Neutrophil (primary cell): Measurements from ENCODE around the gene CUBN.

Experiments
- H3K27ac ChIP-seq: fragments of 200-600 bp; sonication (generic); 2 replicates; pipeline ENCODE4 v1.5.1; 2016; ENCODE audit warnings: mild to moderate bottlenecking, moderate library complexity
- H3K27me3 ChIP-seq: fragments of 200-600 bp; sonication (generic); 2 replicates; pipeline ENCODE4 v1.6.0; 2016; ENCODE audit warnings: mild to moderate bottlenecking
- H3K36me3 ChIP-seq: fragments of 200-600 bp; sonication (generic); 2 replicates; pipeline ENCODE4 v1.5.1; 2017
- H3K4me1 ChIP-seq, 2 experiments: fragments of 200-600 bp in 1 of 2; sonication (generic) in 1 of 2; 1 replicate in 1 of 2; 2 replicates in 1 of 2; pipeline versions ENCODE4 v1.5.1 to v1.6.1; 2013 to 2016; ENCODE audit warnings: low read depth in 1 of 2, low read length in 1 of 2, mild to moderate bottlenecking in 1 of 2, moderate library complexity in 1 of 2; ENCODE audit not compliant: control insufficient read depth in 1 of 2, insufficient read depth in 1 of 2
- H3K4me3 ChIP-seq, 2 experiments: fragments of 200-600 bp in 1 of 2; sonication (generic) in 1 of 2; 1 replicate in 1 of 2; 2 replicates in 1 of 2; pipeline ENCODE4 v1.5.1; 2013 to 2016; ENCODE audit warnings: low read depth in 1 of 2, low read length in 1 of 2, mild to moderate bottlenecking in 1 of 2, moderate library complexity in 1 of 2
- H3K9me3 ChIP-seq: fragments of 200-600 bp; sonication (generic); 2 replicates; pipeline ENCODE4 v1.5.1; 2016
- CTCF ChIP-seq: fragments of 200-600 bp; sonication (generic); IDR thresholded peaks from 2 replicates; pipeline ENCODE4 v1.5.1; 2016; ENCODE audit warnings: antibody characterized with exemption

The CUBN gene

GRCh38 chr10:16890691-16891090 lies 238.9 kb downstream of the CUBN start:
- Histone ChIP-seq H3K4me3 (no peak overlapping the region), H3K36me3 (no peaks in the 10 kb centered on the region), H3K9me3 (no peaks in the 10 kb centered on the region), H3K27ac (no peak overlapping the region), H3K4me1 (no peaks in the 10 kb centered on the region), H3K27me3 (peaks cover 25% of the 10 kb centered on the region)
- no peak for TF ChIP-seq CTCF

GRCh38 chr10:16887565-16887964 lies 242.0 kb downstream of the CUBN start:
- no peak overlapping the region for H3K4me3 ChIP-seq
- no peaks in the 10 kb centered on the region for H3K36me3 ChIP-seq
- no peak for TF ChIP-seq CTCF
- no peaks in the 10 kb centered on the region for H3K9me3 ChIP-seq
- H3K4me1 ChIP-seq = no peaks in the 10 kb centered on the region
- peaks cover 22% of the 10 kb centered on the region for H3K27me3 ChIP-seq
- no peak overlapping the region for H3K27ac ChIP-seq

GRCh38 chr10:16886031-16886430 lies 243.6 kb downstream of the CUBN start:
- peaks cover 11% of the 10 kb centered on the region for H3K27me3 ChIP-seq
- H3K9me3 ChIP-seq = no peaks in the 10 kb centered on the region
- no peaks in the 10 kb centered on the region for H3K4me1 ChIP-seq
- no peak overlapping the region for H3K4me3 ChIP-seq
- TF ChIP-seq CTCF = no peak
- no peaks in the 10 kb centered on the region for H3K36me3 ChIP-seq
- no peak overlapping the region for H3K27ac ChIP-seq

GRCh38 chr10:16884497-16884896 lies 245.1 kb downstream of the CUBN start:
- Histone ChIP-seq H3K36me3 (no peaks in the 10 kb centered on the region), H3K9me3 (no peaks in the 10 kb centered on the region), H3K4me3 (no peak overlapping the region), H3K27me3 (no peaks in the 10 kb centered on the region), H3K4me1 (no peaks in the 10 kb centered on the region), H3K27ac (no peak overlapping the region)
- no peak for TF ChIP-seq CTCF

DNA sequence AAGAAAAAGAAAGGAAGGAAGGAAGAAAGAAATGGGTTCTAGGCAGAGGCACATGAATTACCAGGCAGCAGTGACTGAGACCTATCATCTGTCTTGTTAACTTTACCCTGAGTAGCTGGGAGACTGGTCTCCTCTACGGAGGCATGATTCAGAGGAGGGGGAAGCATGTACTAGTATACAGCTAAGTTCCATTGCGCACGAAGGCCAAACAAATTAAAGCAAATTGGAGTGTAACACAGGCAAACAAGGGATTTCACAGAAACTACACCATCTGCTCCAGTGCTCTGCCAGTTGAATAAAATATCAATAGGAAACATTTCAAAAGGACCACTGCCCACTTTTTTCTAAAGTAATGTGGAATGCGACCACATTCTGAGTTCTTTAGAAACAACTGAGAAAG lies 246.5 kb downstream of the CUBN start:
- Histone ChIP-seq H3K4me1 (no peaks in the 10 kb centered on the region), H3K36me3 (no peaks in the 10 kb centered on the region), H3K27ac (no peak overlapping the region), H3K4me3 (no peak overlapping the region), H3K9me3 (no peaks in the 10 kb centered on the region), H3K27me3 (no peaks in the 10 kb centered on the region)
- no peak for TF ChIP-seq CTCF

DNA sequence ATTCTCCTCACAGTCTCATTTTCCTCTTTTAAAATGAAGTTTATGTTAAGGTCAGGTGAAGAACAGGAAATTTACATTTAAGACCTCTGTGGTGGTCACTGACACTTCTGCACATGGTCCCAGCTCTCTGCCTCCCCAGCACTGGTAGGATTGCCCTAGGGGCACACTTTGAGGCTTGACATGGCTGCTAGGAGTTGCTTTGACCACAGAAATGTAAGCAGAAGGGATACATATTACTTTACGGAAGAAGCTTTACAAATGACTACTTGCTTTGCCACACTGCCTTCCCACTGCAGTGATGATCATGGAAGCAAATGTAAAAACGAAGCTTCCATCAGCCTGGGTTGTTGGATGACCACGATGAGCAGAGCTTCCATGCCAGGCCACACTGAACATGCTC lies 259.3 kb downstream of the CUBN start:
- Histone ChIP-seq H3K36me3 (no peaks in the 10 kb centered on the region), H3K4me1 (no peaks in the 10 kb centered on the region), H3K9me3 (no peaks in the 10 kb centered on the region), H3K27ac (no peak overlapping the region), H3K4me3 (no peak overlapping the region), H3K27me3 (peaks cover 17% of the 10 kb centered on the region)
- no peak for TF ChIP-seq CTCF
